GM18499 (cell line): ENCODE results near the gene MTLN.
"Not testable (repeated sequence)": the region's sequence is repeated elsewhere in the genome, so short reads cannot be mapped to it uniquely, and the experiment has no call there.

Source experiments
- ATAC-seq: cut with Tn5 transposase; IDR thresholded peaks from one replicate; pipeline ENCODE4 v1.9.1; 2021; ENCODE audit warnings: moderate number of reproducible peaks; ENCODE audit not compliant: insufficient read depth, unreplicated experiment

Gene MTLN

GRCh38 chr2:110211938-110212858 lies at the start of gene MTLN:
Gene MTLN (minus strand): TSS chr2:110212547. CDS start chr2:110212525, 22 bp downstream.
- ATAC-seq, result peak; percentile 49

DNA sequence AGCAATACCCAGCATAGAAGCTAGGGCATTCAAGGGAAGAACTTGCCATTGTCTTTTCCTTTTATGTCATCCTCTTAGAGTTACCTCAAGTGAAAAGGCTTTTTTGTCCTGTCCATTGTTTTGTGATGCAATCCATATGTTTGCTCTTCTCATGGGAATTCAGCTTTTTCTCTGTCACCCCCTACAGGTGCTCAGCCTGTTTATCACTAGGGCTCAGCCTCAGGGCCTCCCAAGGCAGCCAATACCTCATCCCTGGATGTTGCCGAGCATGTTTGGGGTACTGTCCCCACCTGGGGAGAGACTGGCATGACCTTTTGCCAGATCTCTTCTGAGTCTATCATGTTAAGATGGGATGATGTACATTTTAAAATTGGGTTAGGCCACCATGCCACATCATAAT lies 49.6 kb upstream of the MTLN start:
- ATAC-seq, result not testable (repeated sequence)

DNA sequence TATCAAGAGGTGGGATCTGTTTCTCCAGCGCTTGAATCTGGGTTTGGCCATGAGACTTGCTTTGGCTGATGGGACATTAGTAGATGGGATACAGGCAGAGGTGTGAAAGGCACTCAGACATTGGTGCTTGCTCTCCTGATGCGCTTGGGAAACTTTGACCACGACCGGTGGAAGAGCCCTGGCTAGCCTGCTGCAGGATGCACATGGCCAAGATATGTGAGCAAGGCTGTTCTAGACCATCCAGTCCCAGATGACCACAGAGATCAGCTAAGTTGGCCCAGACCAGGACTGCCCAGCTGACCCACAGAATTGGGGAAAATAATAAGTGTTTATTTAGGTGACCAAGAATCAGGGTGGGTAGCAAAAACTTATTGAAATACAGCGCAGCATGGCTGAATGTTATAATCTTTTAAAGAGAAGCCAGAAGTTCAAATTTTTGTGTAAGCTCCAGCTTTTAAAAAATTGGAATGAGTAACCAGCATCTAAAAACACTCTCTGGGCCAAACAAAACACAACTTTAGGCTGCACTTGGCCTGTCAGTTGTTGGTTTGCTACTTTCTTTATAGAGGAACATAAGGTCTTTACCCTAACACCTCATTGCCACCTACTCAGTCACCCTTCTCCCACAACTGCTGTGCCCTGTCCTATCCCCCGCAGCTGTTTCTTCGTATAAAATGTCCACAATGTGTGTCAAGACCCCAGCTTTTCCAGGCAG lies 35.9 kb upstream of the MTLN start:
- not testable (repeated sequence) for ATAC-seq

DNA sequence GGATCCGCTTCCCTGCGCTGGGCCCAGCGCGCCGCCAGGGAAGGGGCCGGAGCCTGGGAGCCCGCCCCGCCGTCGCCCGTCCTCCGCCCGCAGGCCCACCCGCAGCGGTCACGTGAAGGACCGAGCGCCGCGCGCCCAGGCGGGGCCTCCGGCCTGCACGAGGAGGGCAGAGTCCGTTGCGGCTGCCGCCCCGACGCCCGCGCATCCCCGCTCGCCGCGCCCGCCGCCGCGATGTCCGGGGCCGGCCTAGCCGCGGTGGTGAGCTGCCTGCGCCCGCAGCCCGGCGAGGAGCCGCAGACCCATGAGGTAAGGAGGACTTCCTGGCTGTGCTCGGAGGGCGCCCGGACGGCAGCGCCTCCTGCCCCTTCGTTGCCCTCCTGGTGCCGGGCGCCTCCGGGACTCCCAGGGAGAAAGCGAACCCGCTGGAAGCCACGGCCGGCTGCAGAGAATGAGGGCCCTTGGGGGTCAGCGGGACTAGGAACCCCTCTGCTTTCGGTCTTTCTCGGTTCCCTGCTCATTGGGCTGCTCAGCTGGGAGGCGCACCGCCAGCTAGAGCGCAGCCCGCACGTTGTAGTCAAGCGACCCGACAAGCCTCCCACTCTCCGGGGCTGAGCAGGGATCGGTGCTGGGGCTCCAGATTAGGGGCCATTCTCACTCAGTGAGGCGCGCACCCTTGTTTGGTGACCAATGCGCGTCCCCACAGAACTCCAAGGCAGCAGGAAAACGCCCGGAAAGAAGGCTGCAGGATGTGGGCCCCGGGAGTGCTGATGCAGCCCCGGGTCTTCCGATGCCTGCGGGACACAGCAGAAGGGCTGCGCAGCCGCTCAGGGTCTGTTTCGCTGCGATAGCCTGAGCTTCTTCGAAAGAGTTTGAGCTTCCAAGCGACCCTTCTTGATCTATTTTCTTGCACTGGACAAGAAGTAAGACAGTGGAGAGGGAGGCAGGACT lies 33.4 kb upstream of the MTLN start:
- ATAC-seq, result not testable (repeated sequence)

DNA sequence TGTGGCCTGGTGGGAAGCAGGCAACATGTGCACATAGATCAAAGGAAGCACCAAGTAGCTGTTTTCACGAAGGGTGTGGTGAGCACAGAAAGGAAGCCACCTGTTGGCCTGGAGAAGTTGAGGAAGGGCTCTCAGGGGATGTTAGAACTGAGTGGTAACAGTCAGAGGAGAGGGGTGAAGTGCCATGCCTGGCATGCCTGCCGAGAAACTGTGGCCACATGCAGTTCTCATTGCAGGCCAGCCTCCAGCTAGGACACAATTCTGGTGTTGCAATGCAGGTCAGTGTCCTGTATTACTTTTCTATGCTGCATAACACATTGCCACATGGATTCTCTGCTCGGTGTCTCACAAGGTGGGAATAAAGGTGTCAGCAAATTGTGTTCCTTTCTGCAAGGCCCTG lies 30.9 kb upstream of the MTLN start:
- not testable (repeated sequence) for ATAC-seq

DNA sequence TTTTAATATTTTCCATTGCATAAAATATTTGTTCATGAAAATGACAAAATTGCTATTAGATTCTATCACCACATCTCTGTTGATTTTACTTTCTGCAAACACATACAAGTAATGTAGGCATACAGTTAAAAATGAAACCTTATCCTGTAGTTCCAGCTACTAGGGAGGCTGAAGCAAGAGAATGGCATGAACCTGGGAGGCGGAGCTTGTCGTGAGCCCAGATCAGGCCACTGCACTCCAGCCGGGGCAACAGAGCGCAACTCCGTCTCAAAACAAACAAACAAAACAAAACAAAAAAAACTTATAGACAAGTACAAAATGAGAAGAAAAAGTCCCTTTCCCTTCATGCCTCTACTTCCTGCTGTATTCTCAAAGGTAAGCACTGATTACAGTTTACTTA lies 22.2 kb upstream of the MTLN start:
- ATAC-seq, result not testable (repeated sequence)

- not testable (repeated sequence) for ATAC-seq
Measured at GRCh38 chr2:110229886-110230285, 17.5 kb upstream of the MTLN start.

DNA sequence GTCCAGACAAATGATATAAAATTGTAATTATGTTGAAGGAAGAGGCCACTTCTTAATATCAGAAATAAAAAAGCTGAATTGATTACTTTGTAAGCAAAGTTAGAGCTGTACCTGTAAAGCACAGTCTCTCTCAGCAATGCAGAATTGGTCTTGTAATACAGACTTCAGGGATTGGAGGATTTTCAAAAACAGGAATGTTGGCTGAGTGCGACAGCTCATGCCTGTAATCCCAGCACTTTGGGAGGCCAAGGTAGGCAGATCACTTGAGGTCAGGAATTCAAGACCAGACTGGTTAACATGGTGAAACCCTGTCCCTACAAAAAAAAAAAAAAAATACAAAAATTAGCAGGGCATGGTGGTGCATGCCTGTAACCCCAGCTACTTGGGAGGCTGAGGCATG lies 10.3 kb upstream of the MTLN start:
- ATAC-seq, result not testable (repeated sequence)

DNA sequence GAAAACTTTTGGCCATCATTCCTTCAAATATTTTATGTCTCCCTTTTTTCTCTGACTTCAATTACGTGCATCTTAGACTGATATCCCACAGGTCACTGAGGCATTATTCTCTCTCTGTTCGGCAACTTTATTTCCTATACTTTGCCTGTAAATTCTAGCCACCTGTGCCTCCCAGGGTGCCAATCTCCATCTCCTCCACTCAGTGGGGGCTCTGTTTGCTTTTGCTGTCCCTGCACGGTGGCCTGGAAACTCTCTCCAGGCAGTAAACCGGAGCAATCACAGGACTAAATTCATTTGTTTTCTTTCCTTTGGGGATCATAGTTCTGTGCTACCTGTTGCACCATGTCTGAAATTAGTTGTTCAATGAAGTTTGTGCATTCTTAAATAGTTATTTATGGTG lies 9.6 kb upstream of the MTLN start:
- no peak for ATAC-seq

DNA sequence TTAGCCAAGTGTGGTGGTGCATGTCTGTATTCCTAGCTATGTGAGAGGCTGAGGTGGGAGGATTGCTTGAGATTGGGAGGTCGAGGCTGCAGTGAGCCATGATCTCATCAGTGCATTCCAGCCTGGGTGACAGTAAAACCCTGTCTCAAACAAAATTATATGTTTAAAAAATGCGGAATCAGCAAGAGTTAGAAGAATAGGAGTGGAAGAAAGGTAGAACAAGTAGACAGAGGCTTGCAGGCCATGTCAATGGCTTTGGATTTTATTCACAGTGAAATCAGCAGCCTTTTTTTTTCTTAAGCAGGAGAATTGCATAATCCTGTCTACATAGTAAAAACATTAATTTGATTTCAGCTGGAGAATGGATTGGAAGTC lies 7.8 kb upstream of the MTLN start:
- ATAC-seq, result no peak

DNA sequence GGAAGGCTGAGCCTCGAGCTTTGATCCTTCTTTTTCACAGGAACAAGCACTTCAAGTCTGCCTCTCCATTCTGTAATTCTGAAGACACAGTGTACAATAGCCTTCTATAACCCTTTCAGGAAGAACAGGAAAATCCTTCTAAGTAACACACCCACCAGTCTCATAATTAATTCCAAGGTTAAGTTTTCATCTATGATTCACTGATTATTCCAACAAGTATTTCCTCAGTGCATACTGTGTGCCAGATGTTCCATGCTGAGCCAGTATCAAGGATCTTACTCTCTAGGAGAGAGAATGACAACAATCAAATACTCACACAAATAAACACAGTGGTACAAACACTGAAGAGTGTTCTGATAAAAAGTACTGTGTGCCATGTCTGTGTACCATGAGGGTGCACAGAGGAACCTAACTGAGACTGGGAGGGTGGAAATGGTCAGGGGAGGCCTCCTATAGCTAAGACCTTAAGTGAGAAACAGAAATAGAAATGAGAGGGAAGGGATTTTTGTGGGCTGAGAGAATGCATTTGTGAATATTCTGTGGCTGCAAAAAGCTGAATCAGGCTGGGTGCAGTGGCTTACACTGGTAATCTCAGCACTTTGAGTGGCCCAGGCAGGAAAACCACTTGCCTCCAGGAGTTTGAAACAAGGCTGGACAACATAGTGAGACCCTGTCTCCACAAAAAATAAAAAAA lies 7.3 kb upstream of the MTLN start:
- no peak for ATAC-seq

- not testable (repeated sequence) for ATAC-seq
Measured at GRCh38 chr2:110218889-110219288, 6.5 kb upstream of the MTLN start.

- no peak for ATAC-seq
Measured at GRCh38 chr2:110216803-110217202, 4.5 kb upstream of the MTLN start.

GRCh38 chr2:110216199-110216598 lies 3.9 kb upstream of the MTLN start:
- ATAC-seq, result no peak

GRCh38 chr2:110215566-110216158 lies 3.3 kb upstream of the MTLN start:
- no peak for ATAC-seq

DNA sequence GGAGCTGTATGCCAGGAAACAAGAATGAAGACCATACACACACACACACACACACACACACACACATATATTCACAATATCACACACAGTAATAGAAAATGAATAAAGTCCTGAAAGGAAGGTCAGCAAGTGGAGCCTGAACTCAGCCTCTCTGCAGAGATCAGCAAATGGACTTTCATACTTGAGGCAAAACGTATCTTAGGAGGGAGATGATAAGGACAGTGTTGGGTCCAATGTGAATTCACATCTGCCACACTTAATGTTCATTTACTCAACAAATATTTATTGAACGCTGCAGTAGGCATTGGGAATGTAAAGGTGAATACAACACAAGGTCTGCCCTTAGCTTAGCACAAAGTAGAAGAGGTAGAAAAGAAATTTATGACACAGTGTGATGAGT lies 2.7 kb upstream of the MTLN start:
- no peak for ATAC-seq

GRCh38 chr2:110213522-110213921 lies 1.2 kb upstream of the MTLN start:
- not testable (repeated sequence) for ATAC-seq

- no peak for ATAC-seq
Measured at GRCh38 chr2:110205660-110206455, 6.5 kb downstream of the MTLN start.
